ENCODE results near the gene SMAD3. TPM values are rescaled to one million over a fixed set of nuclear protein-coding genes. Genes with fewer than 3 reads are reported as not detected.

The SMAD3 gene
- total and polyA plus RNA-seq, 2 donors (not counting 1 experiment from before 2014, with no cell fraction given): 55.9 to 163 TPM

- ATAC-seq (ENCODE audit: low read depth) (no peak), DNase-seq (no peak)
- peak overlapping the region; percentile 97 for H3K27ac Mint-ChIP-seq
- no peaks in the 10 kb centered on the region for H3K27me3 Mint-ChIP-seq
- Histone ChIP-seq H3K4me1 (ENCODE audit: control insufficient read depth in 2 of 2, insufficient read depth in 2 of 2, low read length in 2 of 2) (peaks cover 96 to 100% of the 10 kb centered on the region in 2 donors), H3K36me3 (replicated peaks in 1 of 2; ENCODE audit: control extremely low read depth in 1 of 2, control insufficient read depth in 1 of 2, extremely low read depth in 1 of 2, insufficient read depth in 2 of 2, low read length in 1 of 2) (no peaks in the 10 kb centered on the region), H3K9me3 (ENCODE audit: control extremely low read depth in 1 of 3, control insufficient read depth in 2 of 3, insufficient read depth in 1 of 3, low read length in 2 of 3) (peaks cover 0 to 8% (median 0%) of the 10 kb centered on the region in 3 donors), H3K4me3 (ENCODE audit: control extremely low read depth in 1 of 5, extremely low read depth in 1 of 5, insufficient read depth in 1 of 5, low read depth in 2 of 5, low read length in 4 of 5) (peak overlapping the region in 4 of 5 experiments; percentile 18 to 63 (median 30)), H3K27ac (ENCODE audit: low read length in 2 of 2) (peak overlapping the region; percentile 92 to 97), H3K9ac (ENCODE audit: low read length) (peak overlapping the region; percentile 59), H4K20me1 (ENCODE audit: control insufficient read depth, insufficient read depth, low read length, poor library complexity, severe bottlenecking) (no peaks in the 10 kb centered on the region), H3K4me2 (replicated peaks; ENCODE audit: low read depth, low read length, poor library complexity, severe bottlenecking) (peak overlapping the region; percentile 86), H3K79me2 (ENCODE audit: control insufficient read depth, insufficient read depth, low read length) (peaks cover 93% of the 10 kb centered on the region), H3K27me3 (replicated peaks in 1 of 4; ENCODE audit: control extremely low read depth in 1 of 4, control insufficient read depth in 3 of 4, insufficient read depth in 4 of 4, low read length in 3 of 4) (no peaks in the 10 kb centered on the region), H2AFZ (ENCODE audit: insufficient read depth, low read depth, low read length, poor library complexity, severe bottlenecking) (no peak overlapping the region)
- H3K9me3 Mint-ChIP-seq (ENCODE audit: insufficient read depth): no peaks in the 10 kb centered on the region
- intact Hi-C loops (cut with micrococcal nuclease): loop anchor here (2.0 to 10.0 kb wide), 4 partner anchors 134 to 704 kb away; partner anchors contain the start of genes AAGAB and IQCH
- ChIA-PET POLR2A (interaction anchor here (0.6 to 6.6 kb wide), 10 partner anchors 11 to 355 kb away, joined by 3 to 54 read pairs (median 4); partner anchors contain the start of gene SMAD3), CTCF (interaction anchor here (0.8 to 10.8 kb wide), 17 partner anchors 8 to 224 kb away, joined by 3 to 109 read pairs (median 6); partner anchors contain the start of gene SMAD3)
- peaks cover 97% of the 10 kb centered on the region for H3K4me1 Mint-ChIP-seq
- H3K4me3 Mint-ChIP-seq: peak overlapping the region; percentile 87
- no peak for TF ChIP-seq EZH2 (IDR thresholded peaks at IDR 0.05; ENCODE audit: borderline replicate concordance, insufficient read depth, low read depth, low read length, poor library complexity, severe bottlenecking)
- TF ChIP-seq CTCF (IDR thresholded peaks at IDR 0.05): no peak
- WGBS (ENCODE audit: insufficient coverage): 85% methylated on average over 6 of the region's 12 CpGs
Observed at GRCh38 chr15:67080118-67080899, 14.9 kb downstream of the SMAD3 start.
